Subcutaneous adipose tissue (tissue), 4 donors: ENCODE results near the gene OLIG2. TPM values are rescaled to one million over a fixed set of nuclear protein-coding genes. Genes with fewer than 3 reads are reported as not detected.

Experiments
- CTCF ChIP-seq: fragments of 450-650 bp; IDR thresholded peaks from one replicate; pipeline ENCODE4 v1.5.1; 2016; ENCODE audit warnings: low read depth, mild to moderate bottlenecking, control low read depth, antibody characterized with exemption, moderate library complexity
- total RNA-seq, 4 donors: library from RNA; depleted of rRNA; stranded (reverse); fragments of >200 nt; gene quantifications; one replicate each; pipeline ENCODE4 v1.1.0, GENCODE V29; 2016

The OLIG2 gene
- total RNA-seq, 4 donors from 2014 or later, result not detected

- TF ChIP-seq CTCF, result no peak
Measured at GRCh38 chr21:33024201-33025103, 1.3 kb upstream of the OLIG2 start.

- TF ChIP-seq CTCF, result no peak
Measured at GRCh38 chr21:33025106-33025488, 638 bp upstream of the OLIG2 start.

- TF ChIP-seq CTCF, result no peak
Measured at GRCh38 chr21:33026443-33026858, 716 bp downstream of the OLIG2 start.

GRCh38 chr21:33026878-33027400 is 1.2 kb downstream of the OLIG2 start:
- no peak for TF ChIP-seq CTCF

GRCh38 chr21:33027401-33028286 is 1.9 kb downstream of the OLIG2 start:
- TF ChIP-seq CTCF, result no peak

GRCh38 chr21:33028287-33028670 is 2.5 kb downstream of the OLIG2 start:
- no peak for TF ChIP-seq CTCF
